CD4-positive, alpha-beta T cell (primary cell): Measurements from ENCODE around the gene RASAL2. TPM values are rescaled to one million over a fixed set of nuclear protein-coding genes. Genes with fewer than 3 reads are reported as not detected.

Experiments used
- ATAC-seq: fragments of 200-7000 bp; cut with Tn5 transposase; one replicate; pipeline ENCODE4 v1.10.0; 2022; ENCODE audit warnings: mild to moderate bottlenecking; ENCODE audit not compliant: poor library complexity
- CTCF ChIA-PET: fragments of 350-600 bp; sonication (Branson Sonifier 250); formaldehyde crosslinking; loops from one replicate; lab custom pipeline; 2021; ENCODE audit warnings: antibody characterized with exemption, inconsistent platforms; lab: Charles Lee
- POLR2A ChIA-PET: fragments of 350-600 bp; sonication (Branson Sonifier 250); formaldehyde crosslinking; loops from one replicate; lab custom pipeline; 2021; ENCODE audit warnings: antibody characterized with exemption, inconsistent platforms; lab: Charles Lee
- DNase-seq, 14 experiments: peaks; one replicate each; pipeline ENCODE4 v3.0.0-alpha.2; 2013 to 2020; ENCODE audit warnings: mixed read lengths in 2 of 14
- H3K27ac ChIP-seq, 2 donors: one replicate each; pipeline versions ENCODE4 v1.5.1 to v1.7.0; 2013; ENCODE audit warnings: low read length in 2 of 2, low read depth in 1 of 2, mild to moderate bottlenecking in 1 of 2
- H3K27me3 ChIP-seq, 2 experiments: 1 replicate in 1 of 2; 2 replicates in 1 of 2; pipeline versions ENCODE4 v1.6.1 to v1.7.0; 2013; ENCODE audit warnings: low read length in 2 of 2, control low read depth in 1 of 2, mild to moderate bottlenecking in 1 of 2, moderate library complexity in 1 of 2; ENCODE audit not compliant: insufficient read depth in 2 of 2, control insufficient read depth in 1 of 2
- H3K36me3 ChIP-seq: one replicate; pipeline ENCODE4 v1.6.1; 2013; ENCODE audit warnings: low read length, control low read depth; ENCODE audit not compliant: insufficient read depth
- H3K4me1 ChIP-seq: one replicate; pipeline ENCODE4 v1.6.1; 2013; ENCODE audit warnings: low read length, control low read depth; ENCODE audit not compliant: insufficient read depth
- H3K4me3 ChIP-seq: one replicate; pipeline ENCODE4 v1.5.1; 2013; ENCODE audit warnings: mild to moderate bottlenecking, low read length, moderate library complexity
- H3K9me3 ChIP-seq, 2 experiments: 1 replicate in 1 of 2; 2 replicates in 1 of 2; pipeline versions ENCODE4 v1.6.1 to v1.7.0; 2013; ENCODE audit warnings: low read length in 2 of 2, mild to moderate bottlenecking in 2 of 2, control low read depth in 1 of 2, moderate library complexity in 1 of 2; ENCODE audit not compliant: control insufficient read depth in 1 of 2, insufficient read depth in 1 of 2
- H3K27ac Mint-ChIP-seq: one replicate; pipeline ENCODE4 v1.8.0; 2020; ENCODE audit warnings: mixed read lengths
- H3K27me3 Mint-ChIP-seq: one replicate; pipeline ENCODE4 v1.8.0; 2021; ENCODE audit warnings: mixed read lengths
- H3K36me3 Mint-ChIP-seq: one replicate; pipeline ENCODE4 v1.8.0; 2021; ENCODE audit warnings: low read depth, mixed read lengths
- H3K4me1 Mint-ChIP-seq: one replicate; pipeline ENCODE4 v1.8.0; 2021; ENCODE audit warnings: low read depth, mixed read lengths
- H3K4me3 Mint-ChIP-seq: one replicate; pipeline ENCODE4 v1.8.0; 2020; ENCODE audit warnings: mild to moderate bottlenecking, mixed read lengths
- H3K9me3 Mint-ChIP-seq: one replicate; pipeline ENCODE4 v1.8.0; 2020; ENCODE audit warnings: mixed read lengths
- intact Hi-C, 2 experiments: fragments of 100-400 bp; cut with DNase I in 1 of 2; cut with micrococcal nuclease in 1 of 2; formaldehyde crosslinking; loops; one replicate each; pipeline versions ENCODE4 v1.15.1 to v1.9.0; 2023 to 2025; cut with DNase I, micrococcal nuclease
- total RNA-seq, 174 experiments: library from RNA in 2 of 174; stranded (reverse) in 2 of 174; gene quantifications; one replicate each; pipeline ENCODE4 v1.2.3 and lab custom pipeline; 2021 to 2026
- TF ChIP-seq, protein P1 (sequence below): fragments of 200-600 bp; IDR thresholded peaks from one replicate; pipeline ENCODE4 v1.8.0; 2022; ENCODE audit warnings: antibody characterized with exemption, mild to moderate bottlenecking

Gene RASAL2
- total RNA-seq, 2 experiments from 2014 or later, result 0.03 TPM; not detected in 1

DNA sequence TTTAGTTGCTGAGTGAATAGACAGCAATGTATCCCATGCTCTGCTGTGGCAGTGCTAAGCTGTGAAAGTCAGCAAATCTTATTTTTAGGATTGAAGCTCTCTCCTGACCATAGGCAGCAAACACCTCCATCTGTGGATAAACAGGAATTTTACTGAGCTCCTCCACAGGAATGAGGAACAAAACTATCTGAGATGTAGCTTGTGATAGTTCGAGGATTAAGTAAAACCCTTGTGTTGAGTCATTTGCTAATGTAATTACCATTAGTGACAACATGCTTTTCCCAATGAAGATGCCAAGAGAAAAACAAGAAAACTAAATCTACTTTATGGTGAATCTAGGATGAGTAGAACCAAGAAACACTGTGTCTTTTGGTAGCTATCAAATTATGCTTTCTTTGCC is 280.1 kb downstream of the RASAL2 start:
- Histone ChIP-seq H3K4me3 (no peak overlapping the region), H3K36me3 (no peaks in the 10 kb centered on the region), H3K9me3 (no peaks in the 10 kb centered on the region), H3K27me3 (no peaks in the 10 kb centered on the region), H3K4me1 (peaks cover 3% of the 10 kb centered on the region), H3K27ac (no peak overlapping the region)
- H3K4me3 Mint-ChIP-seq, result no peak overlapping the region
- no peaks in the 10 kb centered on the region for H3K4me1 Mint-ChIP-seq
- no peak for DNase-seq
- TF ChIP-seq, protein P1, sequence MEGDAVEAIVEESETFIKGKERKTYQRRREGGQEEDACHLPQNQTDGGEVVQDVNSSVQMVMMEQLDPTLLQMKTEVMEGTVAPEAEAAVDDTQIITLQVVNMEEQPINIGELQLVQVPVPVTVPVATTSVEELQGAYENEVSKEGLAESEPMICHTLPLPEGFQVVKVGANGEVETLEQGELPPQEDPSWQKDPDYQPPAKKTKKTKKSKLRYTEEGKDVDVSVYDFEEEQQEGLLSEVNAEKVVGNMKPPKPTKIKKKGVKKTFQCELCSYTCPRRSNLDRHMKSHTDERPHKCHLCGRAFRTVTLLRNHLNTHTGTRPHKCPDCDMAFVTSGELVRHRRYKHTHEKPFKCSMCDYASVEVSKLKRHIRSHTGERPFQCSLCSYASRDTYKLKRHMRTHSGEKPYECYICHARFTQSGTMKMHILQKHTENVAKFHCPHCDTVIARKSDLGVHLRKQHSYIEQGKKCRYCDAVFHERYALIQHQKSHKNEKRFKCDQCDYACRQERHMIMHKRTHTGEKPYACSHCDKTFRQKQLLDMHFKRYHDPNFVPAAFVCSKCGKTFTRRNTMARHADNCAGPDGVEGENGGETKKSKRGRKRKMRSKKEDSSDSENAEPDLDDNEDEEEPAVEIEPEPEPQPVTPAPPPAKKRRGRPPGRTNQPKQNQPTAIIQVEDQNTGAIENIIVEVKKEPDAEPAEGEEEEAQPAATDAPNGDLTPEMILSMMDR, result no peak
- no peaks in the 10 kb centered on the region for H3K36me3 Mint-ChIP-seq
- POLR2A ChIA-PET, result no interaction called here
- H3K27me3 Mint-ChIP-seq, result peaks cover 12% of the 10 kb centered on the region
- H3K27ac Mint-ChIP-seq, result no peak overlapping the region
- CTCF ChIA-PET, result no interaction called here
- no peaks in the 10 kb centered on the region for H3K9me3 Mint-ChIP-seq
- no peak for ATAC-seq
- intact Hi-C loops, result no loop called here

DNA sequence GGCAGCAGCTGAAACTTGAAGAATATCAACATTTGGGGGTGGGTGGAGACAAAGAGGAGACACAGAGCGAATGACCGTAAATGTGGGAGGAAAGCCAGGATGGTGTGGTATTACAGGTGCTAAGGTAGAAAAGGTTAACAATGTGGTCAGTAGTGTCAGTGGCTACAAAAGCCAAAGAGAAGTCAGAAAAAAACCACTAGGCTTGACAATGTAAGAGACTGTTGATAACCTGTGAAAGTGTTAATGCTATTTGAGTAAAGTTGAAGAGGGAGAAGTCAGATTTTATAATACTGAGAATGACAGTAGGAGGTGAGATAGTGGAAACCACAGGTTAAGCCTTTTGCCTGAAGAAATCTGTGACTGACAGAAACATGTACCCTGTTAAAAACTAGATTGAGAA is 282.1 kb downstream of the RASAL2 start:
- TF ChIP-seq, protein P1, result no peak
- no peaks in the 10 kb centered on the region for H3K4me1 Mint-ChIP-seq
- H3K9me3 Mint-ChIP-seq, result no peaks in the 10 kb centered on the region
- no peaks in the 10 kb centered on the region for H3K36me3 ChIP-seq
- no peak overlapping the region for H3K4me3 Mint-ChIP-seq
- H3K4me1 ChIP-seq, result peaks cover 3% of the 10 kb centered on the region
- no peaks in the 10 kb centered on the region for H3K9me3 ChIP-seq
- no peak for DNase-seq
- no peak overlapping the region for H3K4me3 ChIP-seq
- no peaks in the 10 kb centered on the region for H3K27me3 ChIP-seq
- H3K27ac Mint-ChIP-seq, result no peak overlapping the region
- no peak overlapping the region for H3K27ac ChIP-seq
- CTCF ChIA-PET, result no interaction called here
- POLR2A ChIA-PET, result no interaction called here
- H3K27me3 Mint-ChIP-seq, result peaks cover 12% of the 10 kb centered on the region
- H3K36me3 Mint-ChIP-seq, result no peaks in the 10 kb centered on the region
- intact Hi-C loops, result no loop called here
- ATAC-seq, result no peak

DNA sequence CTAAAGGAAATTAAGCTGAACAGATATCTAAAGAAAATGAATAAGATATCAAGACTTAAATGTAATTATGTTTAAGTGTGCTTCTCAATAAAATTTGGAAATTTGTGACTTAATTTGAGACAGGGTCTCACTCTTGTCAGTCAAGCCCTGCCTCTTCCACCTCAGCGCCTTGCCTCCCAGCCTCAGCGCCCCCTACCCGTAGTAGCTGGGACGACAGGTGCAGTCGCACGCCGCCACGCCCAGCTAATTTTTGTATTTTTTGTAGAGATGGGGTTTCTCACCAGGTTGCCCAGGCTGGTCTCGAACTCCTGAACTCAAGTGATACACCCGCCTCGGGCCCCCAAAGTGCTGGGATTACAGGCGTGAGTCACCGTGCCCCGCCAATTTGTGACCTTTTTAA is 285.9 kb downstream of the RASAL2 start:
- intact Hi-C loops, result no loop called here
- Histone ChIP-seq H3K4me3 (no peak overlapping the region), H3K9me3 (no peaks in the 10 kb centered on the region), H3K4me1 (no peaks in the 10 kb centered on the region), H3K27ac (no peak overlapping the region), H3K36me3 (no peaks in the 10 kb centered on the region), H3K27me3 (no peaks in the 10 kb centered on the region)
- no peak overlapping the region for H3K4me3 Mint-ChIP-seq
- no peak for ATAC-seq
- no peaks in the 10 kb centered on the region for H3K4me1 Mint-ChIP-seq
- H3K9me3 Mint-ChIP-seq, result no peaks in the 10 kb centered on the region
- TF ChIP-seq, protein P1, result no peak
- no peak overlapping the region for H3K27ac Mint-ChIP-seq
- DNase-seq, result no peak
- no peaks in the 10 kb centered on the region for H3K36me3 Mint-ChIP-seq
- H3K27me3 Mint-ChIP-seq, result no peaks in the 10 kb centered on the region
- CTCF ChIA-PET, result no interaction called here
- POLR2A ChIA-PET, result no interaction called here
